SK-N-SH treated with all-trans-retinoic acid at 6 μM for 48 hours (cell line): ENCODE data around the gene TBC1D3I.
"Not testable (repeated sequence)": the region's sequence is repeated elsewhere in the genome, so short reads cannot be mapped to it uniquely, and the experiment has no call there.

Experiments used
- ATAC-seq: fragments of 200-7000 bp; cut with Tn5 transposase; 3 replicates; pipeline ENCODE4 v1.9.1; 2020; ENCODE audit warnings: mild to moderate bottlenecking, moderate library complexity
- ARNTL ChIP-seq: fragments of 450-650 bp; formaldehyde crosslinking; IDR thresholded peaks from 2 replicates; pipeline ENCODE4 v1.5.0; 2020; ENCODE audit warnings: low read depth, mild to moderate bottlenecking, moderate library complexity, borderline replicate concordance
- BACH2 ChIP-seq: fragments of 250-450 bp; sonication (Bioruptor Pico); IDR thresholded peaks from 2 replicates; pipeline ENCODE4 v1.9.0; 2021; ENCODE audit warnings: mild to moderate bottlenecking, borderline replicate concordance
- CSDC2 ChIP-seq: fragments of 250-450 bp; sonication (Bioruptor Pico); IDR thresholded peaks from 2 replicates; pipeline ENCODE4 v1.5.0; 2020; ENCODE audit warnings: mild to moderate bottlenecking, moderate library complexity
- ESRRG ChIP-seq: fragments of 250-450 bp; sonication (Bioruptor Pico); IDR thresholded peaks from 2 replicates; pipeline ENCODE4 v1.6.1; 2021; ENCODE audit warnings: mild to moderate bottlenecking
- GLIS3 ChIP-seq: fragments of 250-450 bp; sonication (Bioruptor Pico); IDR thresholded peaks from 2 replicates; pipeline ENCODE4 v1.5.0; 2020; ENCODE audit warnings: mild to moderate bottlenecking, moderate library complexity
- ISL1 ChIP-seq: fragments of 250-450 bp; sonication (Bioruptor Pico); IDR thresholded peaks from 2 replicates; pipeline ENCODE4 v2.1.2; 2022; ENCODE audit warnings: mild to moderate bottlenecking, moderate library complexity
- OSR1 ChIP-seq: fragments of 250-450 bp; sonication (Bioruptor Pico); IDR thresholded peaks from 2 replicates; pipeline ENCODE4 v1.8.0; 2022; ENCODE audit warnings: moderate library complexity, mild to moderate bottlenecking, inconsistent platforms
- PATZ1 ChIP-seq: fragments of 250-450 bp; sonication (Bioruptor Pico); IDR thresholded peaks from 2 replicates; pipeline ENCODE4 v1.8.0; 2020; ENCODE audit warnings: mild to moderate bottlenecking, moderate library complexity, borderline replicate concordance
- PPARA ChIP-seq: fragments of 250-450 bp; sonication (Bioruptor Pico); IDR thresholded peaks from 2 replicates; pipeline ENCODE4 v1.5.0; 2020; ENCODE audit warnings: mild to moderate bottlenecking, borderline replicate concordance
- RARB ChIP-seq: fragments of 250-450 bp; sonication (Bioruptor Pico); IDR thresholded peaks from 2 replicates; pipeline ENCODE4 v1.8.0; 2021; ENCODE audit warnings: mild to moderate bottlenecking, moderate library complexity
- SNAI2 ChIP-seq: fragments of 250-450 bp; sonication (Bioruptor Pico); IDR thresholded peaks from 2 replicates; pipeline ENCODE4 v1.5.0; 2020; ENCODE audit warnings: mild to moderate bottlenecking, moderate library complexity
- TCF4 ChIP-seq: fragments of 250-450 bp; sonication (Bioruptor Pico); IDR thresholded peaks from 2 replicates; pipeline ENCODE4 v1.8.0; 2021; ENCODE audit warnings: mild to moderate bottlenecking, moderate library complexity, borderline replicate concordance
- TOX ChIP-seq: fragments of 250-450 bp; sonication (Bioruptor Pico); IDR thresholded peaks from 2 replicates; pipeline ENCODE4 v1.8.0; 2021; ENCODE audit warnings: mild to moderate bottlenecking, moderate library complexity, borderline replicate concordance
- ZC3H10 ChIP-seq: fragments of 250-450 bp; sonication (Bioruptor Pico); IDR thresholded peaks from 2 replicates; pipeline ENCODE4 v1.5.1; 2021; ENCODE audit warnings: mild to moderate bottlenecking, moderate library complexity
- ZFP3 ChIP-seq: fragments of 250-450 bp; sonication (Bioruptor Pico); IDR thresholded peaks from 2 replicates; pipeline ENCODE4 v1.5.0; 2020; ENCODE audit warnings: mild to moderate bottlenecking, moderate library complexity
- ZFP30 ChIP-seq: fragments of 450-650 bp; formaldehyde crosslinking; IDR thresholded peaks from 2 replicates; pipeline ENCODE4 v1.5.0; 2022; ENCODE audit warnings: mild to moderate bottlenecking, moderate library complexity
- ZNF565 ChIP-seq: fragments of 450-650 bp; formaldehyde crosslinking; conservative IDR thresholded peaks from 2 replicates; pipeline ENCODE4 v1.5.0; 2020; ENCODE audit warnings: low read depth, mild to moderate bottlenecking, moderate library complexity
- ZNF70 ChIP-seq: fragments of 450-650 bp; formaldehyde crosslinking; IDR thresholded peaks from 2 replicates; pipeline ENCODE4 v1.5.0; 2020; ENCODE audit warnings: mild to moderate bottlenecking, moderate library complexity
- ZNF8 ChIP-seq: fragments of 450-650 bp; formaldehyde crosslinking; IDR thresholded peaks from 2 replicates; pipeline ENCODE4 v1.5.0; 2020; ENCODE audit warnings: mild to moderate bottlenecking, moderate library complexity
- TF ChIP-seq, protein P1 (sequence below): fragments of 250-450 bp; sonication (Bioruptor Pico); IDR thresholded peaks from 2 replicates; pipeline ENCODE4 v1.5.1; 2020; ENCODE audit warnings: low read depth, mild to moderate bottlenecking, moderate library complexity
- TF ChIP-seq, protein P2 (sequence below): fragments of 250-450 bp; sonication (Bioruptor Pico); IDR thresholded peaks from 2 replicates; pipeline ENCODE4 v1.5.1; 2021; ENCODE audit warnings: mild to moderate bottlenecking, moderate library complexity
- TF ChIP-seq, protein P3 (sequence below): fragments of 250-450 bp; sonication (Bioruptor Pico); IDR thresholded peaks from 2 replicates; pipeline ENCODE4 v1.8.0; 2021; ENCODE audit warnings: low read depth, mild to moderate bottlenecking, moderate library complexity, borderline replicate concordance

Gene TBC1D3I

GRCh38 chr17:36213695-36214094 lies 50.7 kb downstream of the TBC1D3I start:
- TF ChIP-seq PPARA: no peak
- TF ChIP-seq TCF4 (CRISPR knock-in tag): no peak
- no peak for ATAC-seq

DNA sequence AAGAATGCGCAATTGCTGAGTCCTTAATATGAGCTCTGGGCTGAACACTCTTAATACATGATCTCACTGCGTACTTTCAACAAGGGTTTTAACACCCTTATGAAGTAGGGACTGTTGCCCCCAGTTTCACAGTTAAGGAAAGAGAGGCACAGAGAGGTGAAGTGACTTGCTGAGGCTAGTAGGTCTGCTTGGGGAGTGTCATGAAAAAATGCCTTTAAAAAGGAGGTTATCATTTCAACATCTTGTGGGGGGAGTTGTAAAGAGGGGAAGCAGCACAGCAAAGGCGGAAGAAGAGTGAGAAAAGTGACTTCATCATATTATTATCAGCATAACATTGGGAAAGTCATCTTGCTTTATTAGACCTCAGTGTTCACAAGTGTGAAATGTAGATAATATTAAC lies 51.4 kb downstream of the TBC1D3I start:
- TF ChIP-seq GLIS3 (CRISPR knock-in tag) (no peak), SNAI2 (CRISPR knock-in tag) (no peak), ZNF565 (CRISPR knock-in tag) (no peak), ZFP30 (CRISPR knock-in tag) (no peak), ZFP3 (CRISPR knock-in tag) (no peak), ZNF70 (no peak), ZC3H10 (CRISPR knock-in tag) (no peak), ESRRG (CRISPR knock-in tag) (no peak), ZNF8 (CRISPR knock-in tag) (no peak), TOX (CRISPR knock-in tag) (no peak), OSR1 (no peak), BACH2 (CRISPR knock-in tag) (no peak), ISL1 (no peak), ARNTL (CRISPR knock-in tag) (no peak), PATZ1 (CRISPR knock-in tag) (no peak), RARB (CRISPR knock-in tag) (no peak), PPARA (no peak)
- TF ChIP-seq, protein P1, sequence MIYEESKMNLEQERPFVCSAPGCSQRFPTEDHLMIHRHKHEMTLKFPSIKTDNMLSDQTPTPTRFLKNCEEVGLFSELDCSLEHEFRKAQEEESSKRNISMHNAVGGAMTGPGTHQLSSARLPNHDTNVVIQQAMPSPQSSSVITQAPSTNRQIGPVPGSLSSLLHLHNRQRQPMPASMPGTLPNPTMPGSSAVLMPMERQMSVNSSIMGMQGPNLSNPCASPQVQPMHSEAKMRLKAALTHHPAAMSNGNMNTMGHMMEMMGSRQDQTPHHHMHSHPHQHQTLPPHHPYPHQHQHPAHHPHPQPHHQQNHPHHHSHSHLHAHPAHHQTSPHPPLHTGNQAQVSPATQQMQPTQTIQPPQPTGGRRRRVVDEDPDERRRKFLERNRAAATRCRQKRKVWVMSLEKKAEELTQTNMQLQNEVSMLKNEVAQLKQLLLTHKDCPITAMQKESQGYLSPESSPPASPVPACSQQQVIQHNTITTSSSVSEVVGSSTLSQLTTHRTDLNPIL (CRISPR knock-in tag): no peak
- TF ChIP-seq, protein P2, sequence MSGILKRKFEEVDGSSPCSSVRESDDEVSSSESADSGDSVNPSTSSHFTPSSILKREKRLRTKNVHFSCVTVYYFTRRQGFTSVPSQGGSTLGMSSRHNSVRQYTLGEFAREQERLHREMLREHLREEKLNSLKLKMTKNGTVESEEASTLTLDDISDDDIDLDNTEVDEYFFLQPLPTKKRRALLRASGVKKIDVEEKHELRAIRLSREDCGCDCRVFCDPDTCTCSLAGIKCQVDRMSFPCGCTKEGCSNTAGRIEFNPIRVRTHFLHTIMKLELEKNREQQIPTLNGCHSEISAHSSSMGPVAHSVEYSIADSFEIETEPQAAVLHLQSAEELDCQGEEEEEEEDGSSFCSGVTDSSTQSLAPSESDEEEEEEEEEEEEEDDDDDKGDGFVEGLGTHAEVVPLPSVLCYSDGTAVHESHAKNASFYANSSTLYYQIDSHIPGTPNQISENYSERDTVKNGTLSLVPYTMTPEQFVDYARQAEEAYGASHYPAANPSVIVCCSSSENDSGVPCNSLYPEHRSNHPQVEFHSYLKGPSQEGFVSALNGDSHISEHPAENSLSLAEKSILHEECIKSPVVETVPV (CRISPR knock-in tag): no peak
- TF ChIP-seq, all 23 proteins: peak for 0

GRCh38 chr17:36212272-36212605 lies 52.1 kb downstream of the TBC1D3I start:
- ATAC-seq: no peak
- TF ChIP-seq PPARA: no peak
- TF ChIP-seq ZC3H10 (CRISPR knock-in tag): no peak
- no peak for TF ChIP-seq ISL1
- no peak for TF ChIP-seq ZNF8 (CRISPR knock-in tag)
- no peak for TF ChIP-seq SNAI2 (CRISPR knock-in tag)
- no peak for TF ChIP-seq PATZ1 (CRISPR knock-in tag)
- no peak for TF ChIP-seq ZNF70
- TF ChIP-seq GLIS3 (CRISPR knock-in tag): no peak
- TF ChIP-seq OSR1: no peak
- TF ChIP-seq ESRRG (CRISPR knock-in tag): no peak
- TF ChIP-seq, protein P3, sequence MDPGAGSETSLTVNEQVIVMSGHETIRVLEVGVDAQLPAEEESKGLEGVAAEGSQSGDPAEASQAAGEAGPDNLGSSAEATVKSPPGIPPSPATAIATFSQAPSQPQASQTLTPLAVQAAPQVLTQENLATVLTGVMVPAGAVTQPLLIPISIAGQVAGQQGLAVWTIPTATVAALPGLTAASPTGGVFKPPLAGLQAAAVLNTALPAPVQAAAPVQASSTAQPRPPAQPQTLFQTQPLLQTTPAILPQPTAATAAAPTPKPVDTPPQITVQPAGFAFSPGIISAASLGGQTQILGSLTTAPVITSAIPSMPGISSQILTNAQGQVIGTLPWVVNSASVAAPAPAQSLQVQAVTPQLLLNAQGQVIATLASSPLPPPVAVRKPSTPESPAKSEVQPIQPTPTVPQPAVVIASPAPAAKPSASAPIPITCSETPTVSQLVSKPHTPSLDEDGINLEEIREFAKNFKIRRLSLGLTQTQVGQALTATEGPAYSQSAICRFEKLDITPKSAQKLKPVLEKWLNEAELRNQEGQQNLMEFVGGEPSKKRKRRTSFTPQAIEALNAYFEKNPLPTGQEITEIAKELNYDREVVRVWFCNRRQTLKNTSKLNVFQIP (CRISPR knock-in tag): no peak
- TF ChIP-seq CSDC2: no peak
- no peak for TF ChIP-seq TCF4 (CRISPR knock-in tag)
- TF ChIP-seq ZFP3 (CRISPR knock-in tag): no peak

More for the DNA sequence above, 51.4 kb downstream of the TBC1D3I start:
- no peak for ATAC-seq

GRCh38 chr17:36211484-36212271 lies 52.7 kb downstream of the TBC1D3I start:
- not testable (repeated sequence) for ATAC-seq

GRCh38 chr17:36210439-36211211 lies 53.7 kb downstream of the TBC1D3I start, which contains the start of gene CCL4L2:
Gene CCL4L2, plus strand, starts transcription at chr17:36211063.
- ATAC-seq: not testable (repeated sequence)
